Lower lobe of right lung (tissue), 2 donors: ENCODE results near the gene PTPRN2. TPM values are rescaled to one million over a fixed set of nuclear protein-coding genes. Genes with fewer than 3 reads are reported as not detected.
A peak's percentile ranks its signal among the peaks of the same experiment; 100 is the strongest.

Source experiments
- ATAC-seq, 2 donors: fragments of 200-7000 bp; cut with Tn5 transposase; one replicate each; pipeline ENCODE4 v1.9.1; 2020 to 2022; ENCODE audit warnings: mild to moderate bottlenecking in 2 of 2, moderate library complexity in 2 of 2
- DNase-seq: peaks from one replicate; pipeline ENCODE4 v3.0.0-alpha.2; 2020
- H3K27ac ChIP-seq: fragments of 200-600 bp; one replicate; pipeline ENCODE4 v1.8.0; 2022
- H3K27me3 ChIP-seq: fragments of 200-600 bp; one replicate; pipeline ENCODE4 v1.8.0; 2022; ENCODE audit warnings: low read depth
- H3K36me3 ChIP-seq: fragments of 200-600 bp; one replicate; pipeline ENCODE4 v1.8.0; 2022; ENCODE audit warnings: mild to moderate bottlenecking
- H3K4me1 ChIP-seq: fragments of 200-600 bp; one replicate; pipeline ENCODE4 v1.8.0; 2022
- H3K4me3 ChIP-seq: fragments of 200-600 bp; one replicate; pipeline ENCODE4 v1.8.0; 2022; ENCODE audit warnings: mild to moderate bottlenecking
- H3K9me3 ChIP-seq: fragments of 200-600 bp; one replicate; pipeline ENCODE4 v1.8.0; 2022
- intact Hi-C: fragments of 100-400 bp; cut with DNase I; formaldehyde crosslinking; loops from one replicate; pipeline ENCODE4 v1.11.0; 2022
- total RNA-seq: library from RNA; stranded (reverse); fragmentation: NEBNext Ultra II Directional; extraction: Animal tissue kit (Norgen Biotek cat#: 25700); gene quantifications from one replicate; pipeline ENCODE4 v1.2.1, GENCODE V29; 2021
- TF ChIP-seq, protein P1 (sequence below): fragments of 200-600 bp; IDR thresholded peaks from one replicate; pipeline ENCODE4 v1.8.0; 2022; ENCODE audit warnings: antibody characterized with exemption, mild to moderate bottlenecking
- donor health status: DM: no; HTN: yes; CAD: no; lungs with severe emphysema.

The PTPRN2 gene
- total RNA-seq, 1 donor from 2014 or later, result 6.8 TPM

DNA sequence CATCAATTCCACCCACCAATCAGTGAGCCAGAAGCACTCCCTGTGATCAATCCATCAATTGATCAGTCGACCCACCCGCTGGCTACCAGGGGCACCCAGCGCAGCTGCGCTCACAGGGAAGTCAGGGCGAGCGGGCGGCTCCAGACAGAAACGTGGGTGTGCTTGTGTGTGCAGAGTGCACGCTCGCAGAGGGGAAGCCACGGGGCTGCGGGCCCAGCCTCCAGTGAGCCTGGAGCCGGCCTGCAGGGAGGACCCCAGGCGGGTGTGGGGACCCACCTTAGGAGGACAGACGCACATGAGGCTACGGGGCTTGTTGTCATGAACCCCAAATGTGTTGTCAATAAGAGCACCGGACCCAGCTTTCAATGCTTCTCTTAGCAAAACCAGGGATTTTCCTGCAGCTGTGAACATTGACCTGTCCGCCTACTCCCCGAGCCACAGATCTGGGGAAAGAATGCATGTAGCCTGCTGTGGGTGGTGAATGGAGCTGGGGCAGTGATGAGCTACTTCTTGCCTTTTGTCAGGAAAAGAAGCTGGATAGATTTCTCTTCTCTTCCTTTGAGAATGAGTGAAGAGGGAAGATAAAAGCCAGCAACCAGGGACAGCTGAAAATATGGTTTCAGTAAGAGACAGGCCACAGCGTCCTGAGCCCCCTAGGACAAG is 753.0 kb downstream of the PTPRN2 start:
- H3K36me3 ChIP-seq, result no peaks in the 10 kb centered on the region
- intact Hi-C loops, result no loop called here
- ATAC-seq, result no peak
- peak; percentile 45 for DNase-seq
- TF ChIP-seq, protein P1, sequence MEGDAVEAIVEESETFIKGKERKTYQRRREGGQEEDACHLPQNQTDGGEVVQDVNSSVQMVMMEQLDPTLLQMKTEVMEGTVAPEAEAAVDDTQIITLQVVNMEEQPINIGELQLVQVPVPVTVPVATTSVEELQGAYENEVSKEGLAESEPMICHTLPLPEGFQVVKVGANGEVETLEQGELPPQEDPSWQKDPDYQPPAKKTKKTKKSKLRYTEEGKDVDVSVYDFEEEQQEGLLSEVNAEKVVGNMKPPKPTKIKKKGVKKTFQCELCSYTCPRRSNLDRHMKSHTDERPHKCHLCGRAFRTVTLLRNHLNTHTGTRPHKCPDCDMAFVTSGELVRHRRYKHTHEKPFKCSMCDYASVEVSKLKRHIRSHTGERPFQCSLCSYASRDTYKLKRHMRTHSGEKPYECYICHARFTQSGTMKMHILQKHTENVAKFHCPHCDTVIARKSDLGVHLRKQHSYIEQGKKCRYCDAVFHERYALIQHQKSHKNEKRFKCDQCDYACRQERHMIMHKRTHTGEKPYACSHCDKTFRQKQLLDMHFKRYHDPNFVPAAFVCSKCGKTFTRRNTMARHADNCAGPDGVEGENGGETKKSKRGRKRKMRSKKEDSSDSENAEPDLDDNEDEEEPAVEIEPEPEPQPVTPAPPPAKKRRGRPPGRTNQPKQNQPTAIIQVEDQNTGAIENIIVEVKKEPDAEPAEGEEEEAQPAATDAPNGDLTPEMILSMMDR, result no peak
- no peak overlapping the region for H3K27ac ChIP-seq
- no peaks in the 10 kb centered on the region for H3K4me1 ChIP-seq
- H3K4me3 ChIP-seq, result no peak overlapping the region
- H3K9me3 ChIP-seq, result no peaks in the 10 kb centered on the region
- H3K27me3 ChIP-seq, result no peaks in the 10 kb centered on the region

DNA sequence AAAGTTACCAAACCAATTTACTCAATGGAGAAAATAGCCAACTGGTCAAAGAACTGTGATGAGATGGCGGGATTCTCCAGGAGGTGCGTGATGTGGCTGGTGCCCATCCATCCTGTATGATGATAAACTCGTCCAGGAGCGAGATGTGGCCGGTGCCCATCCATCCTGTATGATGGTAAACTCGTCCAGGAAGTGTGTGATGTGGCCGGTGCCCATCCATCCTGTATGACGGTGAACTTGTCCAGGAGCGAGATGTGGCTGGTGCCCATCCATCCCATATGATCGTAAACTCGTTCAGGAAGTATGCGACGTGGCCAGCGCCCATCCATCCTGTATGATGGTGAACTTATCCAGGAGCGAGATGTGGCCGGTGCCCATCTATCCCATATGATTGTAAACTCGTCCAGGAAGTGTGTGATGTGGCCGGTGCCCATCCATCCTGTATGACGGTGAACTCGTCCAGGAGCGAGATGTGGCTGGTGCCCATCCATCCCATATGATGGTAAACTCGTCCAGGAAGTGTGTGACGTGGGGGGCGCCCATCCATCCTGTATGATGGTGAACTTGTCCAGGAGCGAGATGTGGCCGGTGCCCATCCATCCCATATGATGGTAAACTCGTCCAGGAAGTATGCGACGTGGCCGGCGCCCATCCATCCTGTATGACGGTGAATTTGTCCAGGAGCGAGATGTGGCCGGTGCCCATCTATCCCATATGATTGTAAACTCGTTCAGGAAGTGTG is 754.6 kb downstream of the PTPRN2 start:
- Histone ChIP-seq H3K9me3 (no peaks in the 10 kb centered on the region), H3K36me3 (no peaks in the 10 kb centered on the region), H3K27me3 (no peaks in the 10 kb centered on the region), H3K27ac (no peak overlapping the region), H3K4me3 (no peak overlapping the region), H3K4me1 (no peaks in the 10 kb centered on the region)
- DNase-seq, result peak; percentile 34
- TF ChIP-seq, protein P1, result no peak
- intact Hi-C loops, result no loop called here
- ATAC-seq, result no peak

DNA sequence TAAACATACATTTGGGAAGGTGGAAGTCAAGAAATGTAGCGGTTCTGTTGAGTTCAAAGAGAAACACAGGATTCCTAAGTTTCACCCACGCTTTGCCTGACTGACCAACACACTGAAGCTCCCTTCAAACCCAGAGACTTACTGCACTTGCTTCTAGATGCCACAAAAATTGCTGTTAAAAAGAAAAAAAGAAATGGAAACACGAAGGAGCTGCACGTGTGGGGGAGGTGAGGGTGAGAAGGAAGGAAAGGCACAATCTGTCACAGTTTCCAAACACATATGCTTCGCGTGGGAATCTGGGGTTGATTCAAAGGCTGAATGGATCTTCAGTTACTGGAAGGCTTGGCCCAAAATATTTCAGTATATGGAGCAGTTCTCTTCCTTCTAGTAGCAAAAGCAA is 755.2 kb downstream of the PTPRN2 start:
- Histone ChIP-seq H3K4me1 (no peaks in the 10 kb centered on the region), H3K36me3 (no peaks in the 10 kb centered on the region), H3K9me3 (no peaks in the 10 kb centered on the region), H3K27me3 (no peaks in the 10 kb centered on the region), H3K4me3 (no peak overlapping the region), H3K27ac (no peak overlapping the region)
- intact Hi-C loops, result no loop called here
- DNase-seq (no peak), ATAC-seq (no peak)
- TF ChIP-seq, protein P1, result no peak

DNA sequence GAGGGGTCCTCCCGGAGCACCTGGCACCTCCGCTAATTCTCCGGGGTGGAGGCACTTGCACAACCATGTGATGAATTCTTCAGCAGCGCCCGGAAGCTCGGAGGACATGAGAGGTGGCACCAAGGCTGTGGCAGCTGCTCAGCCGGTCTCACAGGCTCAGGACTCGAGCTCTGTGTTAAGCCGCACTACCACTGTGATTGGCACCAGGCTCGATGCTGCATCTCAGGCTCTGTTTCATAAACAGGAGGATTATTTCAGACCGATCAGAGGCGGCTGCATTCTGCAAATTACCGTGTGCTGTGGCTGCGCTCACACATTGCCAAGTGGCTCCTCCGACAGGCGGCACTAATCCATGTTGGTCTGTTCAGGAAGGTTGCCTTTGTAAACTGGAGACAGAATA is 755.6 kb downstream of the PTPRN2 start:
- ATAC-seq, result no peak
- no peak overlapping the region for H3K4me3 ChIP-seq
- no peak for DNase-seq
- intact Hi-C loops, result no loop called here
- TF ChIP-seq, protein P1, result no peak
- no peaks in the 10 kb centered on the region for H3K4me1 ChIP-seq
- no peaks in the 10 kb centered on the region for H3K9me3 ChIP-seq
- H3K36me3 ChIP-seq, result no peaks in the 10 kb centered on the region
- no peak overlapping the region for H3K27ac ChIP-seq
- H3K27me3 ChIP-seq, result no peaks in the 10 kb centered on the region

DNA sequence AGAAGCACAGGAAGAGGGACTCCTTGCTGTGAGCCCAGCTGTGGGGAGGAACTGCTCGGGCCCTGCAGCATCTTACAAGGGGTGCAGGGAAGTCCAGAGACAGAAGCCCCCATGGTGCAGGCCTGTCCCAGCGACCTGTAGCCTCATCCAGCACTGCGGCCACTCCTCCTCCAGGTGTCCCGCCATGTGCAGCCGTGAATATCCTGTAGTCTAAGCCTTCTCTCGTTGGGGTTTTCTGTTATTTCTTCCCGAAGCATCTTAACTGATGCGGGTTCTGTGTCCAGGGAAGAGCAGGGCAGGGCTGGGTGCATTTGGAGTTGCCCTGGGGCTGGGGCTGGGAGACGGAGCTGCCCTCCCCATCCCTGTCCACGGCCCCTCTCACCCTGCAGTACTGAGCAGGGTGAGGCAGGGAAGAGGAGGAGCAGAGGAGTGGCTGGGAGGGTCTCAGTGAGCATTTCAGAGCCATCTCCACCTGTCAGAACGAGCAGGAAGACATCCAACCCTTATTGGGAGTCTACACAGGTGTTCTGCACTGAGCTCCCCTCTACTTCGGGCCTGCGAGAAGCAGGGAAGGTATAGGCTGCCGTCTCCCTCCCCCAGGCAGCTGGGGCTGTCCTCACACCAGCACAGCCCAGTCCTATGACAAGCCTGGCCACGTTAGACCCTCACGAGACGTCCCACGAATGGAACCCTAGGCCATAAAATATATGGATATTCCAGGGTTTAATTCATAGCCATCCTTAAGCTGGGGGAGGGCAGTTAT is 756.3 kb downstream of the PTPRN2 start:
- peak in 1 of 2 donors; percentile 18 for ATAC-seq
- intact Hi-C loops, result no loop called here
- no peak for DNase-seq
- TF ChIP-seq, protein P1, result no peak
- H3K4me3 ChIP-seq, result no peak overlapping the region
- no peaks in the 10 kb centered on the region for H3K27me3 ChIP-seq
- no peaks in the 10 kb centered on the region for H3K9me3 ChIP-seq
- H3K36me3 ChIP-seq, result no peaks in the 10 kb centered on the region
- H3K27ac ChIP-seq, result no peak overlapping the region
- no peaks in the 10 kb centered on the region for H3K4me1 ChIP-seq
